ENCODE measurements around the gene MEFV. TPM values are rescaled to one million over a fixed set of nuclear protein-coding genes. Genes with fewer than 3 reads are reported as not detected.

The MEFV gene
- total RNA-seq, 1 donor from 2014 or later: 1.1 TPM

- no peaks in the 10 kb centered on the region for H3K27me3 ChIP-seq
- peak within 1 kb of the TSS; percentile 94 to 97 for H3K27ac ChIP-seq
- intact Hi-C loops (cut with DNase I): loop anchor here (1.0 to 2.0 kb wide), 4 partner anchors 29 to 166 kb away; partner anchors contain the start of genes TIGD7, ZNF174, ZNF263 and ZNF75A
- H3K36me3 ChIP-seq: peaks cover 29 to 32% of the 10 kb centered on the region in 2 donors
- no peak for TF ChIP-seq CTCF (IDR thresholded peaks at IDR 0.05)
- peak within 1 kb of the TSS; percentile 84 to 97 for H3K4me3 ChIP-seq
- peak; percentile 79 to 97 for DNase-seq (ENCODE audit: low spot score in 2 of 2)
- H3K9me3 ChIP-seq: peaks cover 3 to 14% of the 10 kb centered on the region in 2 donors
- peaks cover 0 to 8% of the 10 kb centered on the region in 2 donors for H3K4me1 ChIP-seq
Observed at GRCh38 chr16:3234857-3235561, 21.4 kb downstream of the MEFV start, which contains the start of gene ZNF200. Gene ZNF200 (minus strand): TSS chr16:3235158. CDS start chr16:3233755, 1,403 bp downstream.

GRCh38 chr16:3234543-3234856, 21.9 kb downstream of the MEFV start:
- intact Hi-C loops (cut with DNase I): loop anchor here (2.0 kb wide), 1 partner anchor 70 kb away; the partner anchor contains the start of genes TIGD7 and ZNF75A
- no peak for DNase-seq (ENCODE audit: low spot score in 2 of 2)

GRCh38 chr16:3223913-3224515, 32.4 kb downstream of the MEFV start:
- no peak overlapping the region for H3K4me3 ChIP-seq
- TF ChIP-seq CTCF (IDR thresholded peaks at IDR 0.05): no peak
- DNase-seq (ENCODE audit: low spot score in 2 of 2): no peak
- H3K27me3 ChIP-seq: no peaks in the 10 kb centered on the region
- intact Hi-C loops (cut with DNase I): no loop called here
- peaks cover 47 to 64% of the 10 kb centered on the region in 2 donors for H3K36me3 ChIP-seq
- H3K27ac ChIP-seq: no peak overlapping the region
- H3K4me1 ChIP-seq: no peaks in the 10 kb centered on the region
- peaks cover 64 to 92% of the 10 kb centered on the region in 2 donors for H3K9me3 ChIP-seq

More at GRCh38 chr16:3234543-3234856, 21.9 kb downstream of the MEFV start:
- Histone ChIP-seq H3K9me3 (peaks cover 5 to 19% of the 10 kb centered on the region in 2 donors), H3K4me1 (peaks cover 0 to 8% of the 10 kb centered on the region in 2 donors), H3K4me3 (peak overlapping the region; percentile 84 to 97), H3K27me3 (no peaks in the 10 kb centered on the region), H3K27ac (peak overlapping the region; percentile 94 to 97), H3K36me3 (peaks cover 34 to 37% of the 10 kb centered on the region in 2 donors)
- no peak for TF ChIP-seq CTCF (IDR thresholded peaks at IDR 0.05)

GRCh38 chr16:3220839-3221238, 35.6 kb downstream of the MEFV start:
- Histone ChIP-seq H3K36me3 (peaks cover 30 to 34% of the 10 kb centered on the region in 2 donors), H3K27me3 (no peaks in the 10 kb centered on the region), H3K4me3 (no peak overlapping the region), H3K27ac (no peak overlapping the region), H3K9me3 (peaks cover 44 to 64% of the 10 kb centered on the region in 2 donors), H3K4me1 (no peaks in the 10 kb centered on the region)
- no peak for DNase-seq (ENCODE audit: low spot score in 2 of 2)
- no peak for TF ChIP-seq CTCF (IDR thresholded peaks at IDR 0.05)
- intact Hi-C loops (cut with DNase I): no loop called here

- Histone ChIP-seq H3K4me3 (no peak overlapping the region), H3K4me1 (no peaks in the 10 kb centered on the region), H3K27me3 (no peaks in the 10 kb centered on the region), H3K36me3 (no peaks in the 10 kb centered on the region), H3K9me3 (peaks cover 3 to 18% of the 10 kb centered on the region in 2 donors), H3K27ac (no peak overlapping the region)
- intact Hi-C loops (cut with DNase I): no loop called here
- TF ChIP-seq CTCF (IDR thresholded peaks at IDR 0.05): no peak
- DNase-seq (ENCODE audit: low spot score in 2 of 2): no peak
Observed at GRCh38 chr16:3216263-3216640, 40.2 kb downstream of the MEFV start.

Data from ascending aorta (tissue), 2 donors.